DND-41 (cell line): ENCODE measurements around the gene IFRD1.

Experiments used
- EZH2 ChIP-seq: IDR thresholded peaks from 3 replicates; pipeline ENCODE4 v1.6.1; 2012; ENCODE audit warnings: borderline replicate concordance, low read depth, mild to moderate bottlenecking, moderate library complexity, low read length, inconsistent platforms; ENCODE audit not compliant: severe bottlenecking
- TF ChIP-seq, protein P1 (sequence below): IDR thresholded peaks from 2 replicates; pipeline ENCODE4 v1.5.1; 2012; ENCODE audit warnings: borderline replicate concordance, low read length, moderate library complexity, mild to moderate bottlenecking; ENCODE audit not compliant: poor library complexity, severe bottlenecking; ENCODE audit errors: extremely low read depth

DNA sequence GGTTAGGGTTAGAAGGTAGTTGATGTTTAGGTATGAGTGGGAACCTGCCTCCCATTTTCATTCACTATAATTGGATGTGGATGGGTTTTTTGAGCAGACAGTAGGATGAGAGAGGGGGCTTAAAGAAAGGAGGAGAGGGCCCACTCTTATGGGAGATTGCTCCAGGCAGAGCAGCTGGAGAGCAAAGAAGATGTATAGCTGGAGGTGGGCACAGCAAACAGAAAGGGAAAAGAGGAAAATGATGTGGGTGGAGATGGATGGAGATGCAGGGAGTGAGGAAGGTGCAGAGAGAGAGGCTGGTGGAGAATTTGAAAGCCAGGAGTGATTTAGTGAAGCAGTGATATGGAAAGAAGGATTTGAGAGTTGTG lies 60.5 kb downstream of the IFRD1 start:
- TF ChIP-seq, protein P1, sequence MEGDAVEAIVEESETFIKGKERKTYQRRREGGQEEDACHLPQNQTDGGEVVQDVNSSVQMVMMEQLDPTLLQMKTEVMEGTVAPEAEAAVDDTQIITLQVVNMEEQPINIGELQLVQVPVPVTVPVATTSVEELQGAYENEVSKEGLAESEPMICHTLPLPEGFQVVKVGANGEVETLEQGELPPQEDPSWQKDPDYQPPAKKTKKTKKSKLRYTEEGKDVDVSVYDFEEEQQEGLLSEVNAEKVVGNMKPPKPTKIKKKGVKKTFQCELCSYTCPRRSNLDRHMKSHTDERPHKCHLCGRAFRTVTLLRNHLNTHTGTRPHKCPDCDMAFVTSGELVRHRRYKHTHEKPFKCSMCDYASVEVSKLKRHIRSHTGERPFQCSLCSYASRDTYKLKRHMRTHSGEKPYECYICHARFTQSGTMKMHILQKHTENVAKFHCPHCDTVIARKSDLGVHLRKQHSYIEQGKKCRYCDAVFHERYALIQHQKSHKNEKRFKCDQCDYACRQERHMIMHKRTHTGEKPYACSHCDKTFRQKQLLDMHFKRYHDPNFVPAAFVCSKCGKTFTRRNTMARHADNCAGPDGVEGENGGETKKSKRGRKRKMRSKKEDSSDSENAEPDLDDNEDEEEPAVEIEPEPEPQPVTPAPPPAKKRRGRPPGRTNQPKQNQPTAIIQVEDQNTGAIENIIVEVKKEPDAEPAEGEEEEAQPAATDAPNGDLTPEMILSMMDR, result no peak
- TF ChIP-seq EZH2, result no peak
